K562 (cell line): ENCODE measurements around the gene PFKP. TPM values are rescaled to one million over a fixed set of nuclear protein-coding genes. Genes with fewer than 3 reads are reported as not detected.

Source experiments
- ATAC-seq: fragments of 200-7000 bp; cut with Tn5 transposase; 3 replicates; pipeline ENCODE4 v1.9.1; 2020; ENCODE audit warnings: moderate library complexity
- BruUV-seq: library from RNA; stranded (reverse); fragments of 400-500 nt; replicated peaks from 2 replicates; lab custom pipeline; 2021; lab: Mats Ljungman, UMichigan
- CTCF ChIA-PET: fragments of 300-600 bp; formaldehyde crosslinking; extraction: SDS; loops from one replicate; lab custom pipeline; 2021; ENCODE audit warnings: low intra/inter-chr PET ratio; lab: Yijun Ruan, JAX
- POLR2A ChIA-PET: fragments of 300-600, 350-650 bp; sonication (Branson Sonifier 250); formaldehyde crosslinking; extraction: SDS; loops from one replicate; lab custom pipeline; 2021; ENCODE audit warnings: antibody characterized with exemption, inconsistent platforms; lab: Yijun Ruan, JAX
- DNase-seq, 4 experiments: peaks; one replicate each; pipeline versions ENCODE4 v3.0.0 to v3.0.0-alpha.2; 2011 to 2018; ENCODE audit warnings: low spot score in 3 of 4, mixed read lengths in 3 of 4; ENCODE audit errors: extremely low read depth in 1 of 4
- FAIRE-seq: peaks from 2 replicates; lab custom pipeline; 2011; peaks lifted over from hg19 to GRCh38; lab: Jason Lieb, UNC
- H2AFZ ChIP-seq: 2 replicates; pipeline ENCODE4 v1.6.0; 2011; ENCODE audit warnings: low read depth, low read length, control low read depth, inconsistent platforms
- H3K27ac ChIP-seq: fragments of 200-600 bp; 3 replicates; pipeline ENCODE4 v1.8.0; 2011; ENCODE audit warnings: low read depth, mild to moderate bottlenecking, control low read depth, inconsistent platforms, low read length, moderate library complexity, mixed read lengths; ENCODE audit errors: extremely low read depth
- H3K27me3 ChIP-seq, 2 experiments: fragments of 300-600 bp in 1 of 2; 2 replicates in 1 of 2; 3 replicates in 1 of 2; pipeline versions ENCODE4 v1.6.0 to v1.8.0; 2011; ENCODE audit warnings: inconsistent platforms in 2 of 2, low read length in 2 of 2, mild to moderate bottlenecking in 1 of 2, mixed read lengths in 1 of 2, moderate library complexity in 1 of 2; ENCODE audit not compliant: control insufficient read depth in 2 of 2, insufficient read depth in 2 of 2
- H3K36me3 ChIP-seq: fragments of 300-600 bp; 3 replicates; pipeline ENCODE4 v1.8.0; 2011; ENCODE audit warnings: mild to moderate bottlenecking, low read length, inconsistent platforms; ENCODE audit not compliant: control insufficient read depth, insufficient read depth
- H3K4me1 ChIP-seq, 2 experiments: fragments of 200-600 bp in 1 of 2; replicated peaks in 1 of 2; 2 replicates in 1 of 2; 3 replicates in 1 of 2; pipeline versions ENCODE4 v1.5.1 to v1.8.0; 2011; ENCODE audit warnings: inconsistent platforms in 2 of 2, low read length in 2 of 2, mild to moderate bottlenecking in 1 of 2, mixed read lengths in 1 of 2, moderate library complexity in 1 of 2; ENCODE audit not compliant: control insufficient read depth in 2 of 2, insufficient read depth in 2 of 2
- H3K4me2 ChIP-seq: 2 replicates; pipeline ENCODE4 v1.6.1; 2011; ENCODE audit warnings: low read length, control low read depth, inconsistent platforms, mixed read lengths; ENCODE audit not compliant: insufficient read depth
- H3K4me3 ChIP-seq: fragments of 200-600 bp; sonication (generic), shearing (Covaris generic); 2 replicates; pipeline ENCODE4 v1.5.1; 2016; ENCODE audit warnings: control low read depth, inconsistent platforms
- H3K79me2 ChIP-seq: fragments of 200-600 bp; 3 replicates; pipeline ENCODE4 v1.8.0; 2011; ENCODE audit warnings: low read length, inconsistent platforms; ENCODE audit not compliant: control insufficient read depth, insufficient read depth
- H3K9ac ChIP-seq, 2 experiments: 2 replicates each; pipeline versions ENCODE4 v1.6.0 to v1.6.1; 2011; ENCODE audit warnings: low read depth in 2 of 2, low read length in 2 of 2, control low read depth in 1 of 2, inconsistent platforms in 1 of 2, mild to moderate bottlenecking in 1 of 2, mixed read lengths in 1 of 2; ENCODE audit not compliant: insufficient read depth in 1 of 2
- H3K9me1 ChIP-seq: one replicate; pipeline ENCODE4 v1.6.0; 2011; ENCODE audit warnings: inconsistent platforms, mild to moderate bottlenecking, low read length, moderate library complexity; ENCODE audit not compliant: control insufficient read depth, insufficient read depth
- H3K9me3 ChIP-seq: replicated peaks from 2 replicates; pipeline ENCODE4 v1.5.1; 2011; ENCODE audit warnings: low read depth, low read length, inconsistent platforms; ENCODE audit not compliant: control insufficient read depth, insufficient read depth
- H4K20me1 ChIP-seq: replicated peaks from 2 replicates; pipeline ENCODE4 v1.6.1; 2011; ENCODE audit warnings: low read length, inconsistent platforms, mixed read lengths; ENCODE audit not compliant: control insufficient read depth, insufficient read depth
- ARID3B ChIP-seq: fragments of 250-450 bp; sonication (Bioruptor Pico); IDR thresholded peaks from 2 replicates; pipeline ENCODE4 v1.4.0; 2020; ENCODE audit warnings: borderline replicate concordance
- CREM ChIP-seq: IDR thresholded peaks from 2 replicates; pipeline ENCODE4 v1.6.1; 2014; ENCODE audit warnings: antibody characterized with exemption, low read depth
- CSDE1 ChIP-seq, 2 experiments: fragments of 450-650 bp; IDR thresholded peaks; 2 replicates each; pipeline ENCODE4 v1.6.1; 2016; ENCODE audit warnings: mild to moderate bottlenecking in 1 of 2
- EWSR1 ChIP-seq: fragments of 450-650 bp; IDR thresholded peaks from 2 replicates; pipeline ENCODE4 v1.6.1; 2018; ENCODE audit warnings: borderline replicate concordance, mild to moderate bottlenecking, low read depth, moderate library complexity; ENCODE audit not compliant: partially characterized antibody
- GABPA ChIP-seq: fragments of 200-800 bp; sonication (Bioruptor generic); conservative IDR thresholded peaks from 2 replicates; pipeline ENCODE4 v1.6.1; 2016; ENCODE audit warnings: low read depth, missing genetic modification characterization, missing compliant biosample characterization
- JUNB ChIP-seq: fragments of 450-650 bp; formaldehyde crosslinking; conservative IDR thresholded peaks from 2 replicates; pipeline ENCODE4 v1.4.0; 2020; ENCODE audit warnings: mild to moderate bottlenecking
- JUND ChIP-seq, 2 experiments: IDR thresholded peaks; 2 replicates in 1 of 2; 3 replicates in 1 of 2; pipeline ENCODE4 v1.6.1; 2011; ENCODE audit warnings: borderline replicate concordance in 2 of 2, low read depth in 2 of 2, low read length in 2 of 2, improper control_type of control experiment in 1 of 2, missing biosample characterization in 1 of 2, missing genetic modification characterization in 1 of 2, missing genetic modification reagents in 1 of 2
- NKRF ChIP-seq: fragments of 450-650 bp; IDR thresholded peaks from 2 replicates; pipeline ENCODE4 v1.6.1; 2016; ENCODE audit warnings: borderline replicate concordance
- PATZ1 ChIP-seq: fragments of 250-450 bp; sonication (Bioruptor Pico); IDR thresholded peaks from 2 replicates; pipeline ENCODE4 v1.5.0; 2020; ENCODE audit warnings: mild to moderate bottlenecking, borderline replicate concordance
- TEAD1 ChIP-seq, 2 experiments: fragments of 450-650 bp in 1 of 2; sonication (generic) in 1 of 2; formaldehyde crosslinking; IDR thresholded peaks; 2 replicates each; pipeline versions ENCODE4 v1.4.0 to v1.8.0; 2020 to 2022; ENCODE audit warnings: mild to moderate bottlenecking in 2 of 2, missing genetic modification reagents in 1 of 2
- ZBTB5 ChIP-seq: fragments of 450-650 bp; IDR thresholded peaks from 2 replicates; pipeline ENCODE4 v1.6.1; 2017; ENCODE audit warnings: antibody characterized with exemption
- ZNF232 ChIP-seq: sonication (generic); formaldehyde crosslinking; IDR thresholded peaks from 2 replicates; pipeline ENCODE4 v1.8.0; 2022; ENCODE audit warnings: mild to moderate bottlenecking, missing genetic modification reagents
- ZNF696 ChIP-seq: fragments of 250-450 bp; sonication (Bioruptor Pico); conservative IDR thresholded peaks from 2 replicates; pipeline ENCODE4 v1.4.0; 2020; ENCODE audit warnings: mild to moderate bottlenecking, moderate library complexity
- WGBS: fragments of 100-300 bp; shearing (Covaris generic); methylation state at CpG from one replicate; pipeline ENCODE4 v1.1.6; 2016; ENCODE audit warnings: low coverage, mixed read lengths; ENCODE audit not compliant: insufficient coverage; ENCODE audit errors: missing lambda C conversion rate; 5-methylcytosine and 5-hydroxymethylcytosine counted together
- in situ Hi-C: fragments of 300-500 bp; cut with MboI; formaldehyde crosslinking; loops from 4 replicates; pipeline ENCODE4 v1.15.0; 2018; ENCODE audit warnings: inconsistent platforms, mixed read lengths
- intact Hi-C: fragments of 100-400 bp; cut with micrococcal nuclease; formaldehyde crosslinking; loops from 2 replicates; pipeline ENCODE4 v1.14.2; 2022
- polyA plus RNA-seq, 8 experiments: library from polyadenylated mRNA; depleted of rRNA in 4 of 8; stranded (reverse) in 5 of 8; unstranded in 3 of 8; fragments of >200 nt; fragmentation: Nextera tagmentation in 2 of 8; fragmentation: Illumina TruSeq in 1 of 8; extraction: Ambion mirVana in 2 of 8; extraction: Trizol in 1 of 8; gene quantifications; 2 replicates each; pipeline versions ENCODE4 v1.2.1 to v1.2.3, GENCODE V29; 2011 to 2014; ENCODE audit warnings: inconsistent platforms in 1 of 8, missing spikeins in 1 of 8
- total RNA-seq, 7 experiments: library from RNA; depleted of rRNA in 6 of 7; stranded (reverse); fragments of >200 nt in 6 of 7; fragmentation: Illumina TruSeq in 2 of 7; extraction: Trizol in 2 of 7; gene quantifications; 2 replicates each; pipeline versions ENCODE4 v1.2.1 to v1.2.3, GENCODE V29; 2011 to 2021; ENCODE audit warnings: low replicate concordance in 1 of 7

The PFKP gene
- total and polyA plus RNA-seq, 9 of the 15 experiments (the other 6 are each of a cell fraction or from before 2014, with no cell fraction given): 23.5 to 116 (median 62.1) TPM

GRCh38 chr10:3094609-3095036 is 27.3 kb downstream of the PFKP start:
- FAIRE-seq: peak; percentile 77
- H3K4me1 ChIP-seq: peaks cover 41 to 43% of the 10 kb centered on the region in 2 experiments
- intact Hi-C loops: loop anchor here (2.0 kb wide), 1 partner anchor 26 kb away; no protein-coding TSS in a partner anchor
- TF ChIP-seq ZBTB5 (no peak), CSDE1 (IDR thresholded peaks at IDR 0.05) (no peak), CREM (0 out of 2 replicates have a peak, but pooled peaks have one; percentile 8), JUND (IDR thresholded peaks at IDR 0.05; ENCODE audit: borderline replicate concordance, low read depth, low read length) (peak; percentile 35; the same call in 1 of the 2 replicates), JUND (tag; IDR thresholded peaks at IDR 0.05; ENCODE audit: borderline replicate concordance, low read depth, low read length) (no peak), TEAD1 (CRISPR knock-in tag; IDR thresholded peaks at IDR 0.05) (peak in 1 of 2 experiments; percentile 67; a peak in 2 of 4 replicates), PATZ1 (CRISPR knock-in tag) (no peak), GABPA (tag) (no peak), EWSR1 (no peak), JUNB (CRISPR knock-in tag) (no peak), ZNF232 (no peak), ARID3B (CRISPR knock-in tag) (no peak), NKRF (no peak), ZNF696 (no peak)

More at GRCh38 chr10:3094609-3095036, 27.3 kb downstream of the PFKP start:
- in situ Hi-C loops: no loop called here
- peak overlapping the region; percentile 97 for H3K27ac ChIP-seq
- H3K9me3 ChIP-seq: 0 out of 2 replicates have a peak, but pooled peaks cover 3% of the 10 kb centered on the region
- peaks cover 4% of the 10 kb centered on the region for H3K9me1 ChIP-seq
- H3K27me3 ChIP-seq: no peaks in the 10 kb centered on the region
- ChIA-PET CTCF (no interaction called here), POLR2A (interaction anchor here (0.6 to 2.2 kb wide), 14 partner anchors 7 to 78 kb away, joined by 3 to 12 read pairs (median 4); partner anchors contain the start of gene PITRM1)
- ATAC-seq: peak; percentile 19
- peak overlapping the region; percentile 24 for H3K4me3 ChIP-seq
- H4K20me1 ChIP-seq: no peaks in the 10 kb centered on the region
- H3K79me2 ChIP-seq: peaks cover 88% of the 10 kb centered on the region
- peak overlapping the region in 1 of 2 experiments; percentile 89; a peak in 3 of 4 replicates for H3K9ac ChIP-seq
- peaks cover 71% of the 10 kb centered on the region for H3K36me3 ChIP-seq
- peak in 2 of 4 experiments; percentile 33 to 47 for DNase-seq
- no TSS peak for BruUV-seq
- H2AFZ ChIP-seq: peak overlapping the region; percentile 28; the same call in 1 of the 2 replicates
- H3K4me2 ChIP-seq: peak overlapping the region; percentile 71
- WGBS: 20% methylated on average over 5 of the region's 5 CpGs
